GM23248 (cell line): Measurements from ENCODE around the gene POU2F1.

Experiments used
- EZH2 ChIP-seq: fragments of 200-600 bp; sonication (generic); IDR thresholded peaks from 2 replicates; pipeline ENCODE4 v1.6.1; 2018; ENCODE audit warnings: antibody characterized with exemption, mild to moderate bottlenecking; ENCODE audit not compliant: insufficient read depth, poor library complexity, severe bottlenecking
- EZH2phosphoT487 ChIP-seq: fragments of 200-600 bp; sonication (generic); IDR thresholded peaks from 2 replicates; pipeline ENCODE4 v1.6.1; 2018; ENCODE audit warnings: antibody characterized with exemption, moderate library complexity, mild to moderate bottlenecking, low read depth; ENCODE audit not compliant: insufficient read depth

DNA sequence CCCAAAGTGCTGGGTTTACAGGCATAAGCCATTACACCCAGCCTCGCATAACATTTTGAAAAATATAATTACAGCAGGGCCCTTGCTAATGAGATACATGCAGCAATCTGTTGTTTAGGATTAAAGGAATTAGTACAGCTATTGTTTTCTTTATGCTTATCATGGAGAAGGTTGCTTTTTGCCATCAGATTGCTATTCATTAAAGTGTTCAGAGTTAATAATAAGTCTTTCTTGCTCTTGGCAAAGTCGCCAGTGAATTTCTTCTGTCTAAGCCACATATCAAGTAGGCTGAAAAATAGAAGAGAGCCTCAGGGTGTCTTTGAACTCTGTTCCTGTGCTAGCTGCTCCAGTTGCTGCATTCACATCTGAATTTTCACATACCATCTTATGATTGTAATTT is 144.1 kb downstream of the POU2F1 start:
- no peak for TF ChIP-seq EZH2
- no peak for TF ChIP-seq EZH2phosphoT487
